ENCODE data around the gene C9orf50.

The C9orf50 gene

GRCh38 chr9:129644902-129645301, 24.0 kb upstream of the C9orf50 start:
- Histone ChIP-seq H2BK12ac (ENCODE audit: low read length) (no peak overlapping the region), H3K79me1 (ENCODE audit: low read depth, low read length) (peaks cover 15% of the 10 kb centered on the region), H4K8ac (ENCODE audit: low read depth, low read length) (no peak overlapping the region), H2AK5ac (ENCODE audit: low read depth, low read length) (peak overlapping the region; percentile 78), H2BK120ac (ENCODE audit: low read depth, low read length) (no peak overlapping the region), H3K4me2 (ENCODE audit: insufficient read depth, low read length, poor library complexity, severe bottlenecking) (no peak overlapping the region), H3K4ac (ENCODE audit: low read length) (peak overlapping the region; percentile 30), H2AFZ (ENCODE audit: low read length) (peak overlapping the region; percentile 40), H3K23ac (ENCODE audit: low read depth, low read length, poor library complexity) (no peak overlapping the region), H3K14ac (ENCODE audit: low read length) (no peak overlapping the region), H2BK5ac (ENCODE audit: low read length) (no peak overlapping the region), H3K18ac (ENCODE audit: low read length) (peak overlapping the region; percentile 48), H3K4me1 (ENCODE audit: control insufficient read depth in 2 of 2, insufficient read depth in 1 of 2, low read depth in 1 of 2, low read length in 2 of 2) (peaks cover 11 to 22% of the 10 kb centered on the region in 2 donors), H3K27ac (replicated peaks; ENCODE audit: low read length) (no peak overlapping the region), H2BK15ac (ENCODE audit: low read length) (peak overlapping the region; percentile 18), H3K9ac (ENCODE audit: low read depth, low read length, poor library complexity) (no peak overlapping the region), H3K9me3 (replicated peaks in 1 of 2; ENCODE audit: control insufficient read depth in 2 of 2, insufficient read depth in 1 of 2, low read depth in 1 of 2, low read length in 2 of 2) (no peaks in the 10 kb centered on the region), H3K27me3 (ENCODE audit: control insufficient read depth in 3 of 3, insufficient read depth in 3 of 3, low read depth in 1 of 3, low read length in 3 of 3) (peaks cover 0 to 4% (median 0%) of the 10 kb centered on the region in 3 experiments), H4K91ac (ENCODE audit: low read depth, low read length, poor library complexity) (no peak overlapping the region), H3K36me3 (replicated peaks in 1 of 2; ENCODE audit: control insufficient read depth in 2 of 2, insufficient read depth in 2 of 2, low read length in 2 of 2) (peaks cover 0 to under 1% of the 10 kb centered on the region in 2 donors), H3K4me3 (ENCODE audit: low read length in 2 of 2) (no peak overlapping the region)
- WGBS, 2 donors (ENCODE audit: extremely low coverage in 2 of 2, insufficient read length in 2 of 2, insufficient replicate concordance in 1 of 2), result no CpG with 5 or more reads among the region's 17 CpGs
- no peak for DNase-seq (ENCODE audit: low spot score)

- no peak overlapping the region for H2BK15ac ChIP-seq (ENCODE audit: low read length)
- no peak overlapping the region for H4K91ac ChIP-seq (ENCODE audit: low read depth, low read length, poor library complexity)
- DNase-seq (ENCODE audit: low spot score), result no peak
- H3K14ac ChIP-seq (ENCODE audit: low read length), result no peak overlapping the region
- H3K4me1 ChIP-seq (ENCODE audit: control insufficient read depth in 2 of 2, insufficient read depth in 1 of 2, low read depth in 1 of 2, low read length in 2 of 2), result peaks cover 11 to 20% of the 10 kb centered on the region in 2 donors
- no CpG with 5 or more reads among the region's 11 CpGs for WGBS, 2 donors (ENCODE audit: extremely low coverage in 2 of 2, insufficient read length in 2 of 2, insufficient replicate concordance in 1 of 2)
- no peak overlapping the region for H2BK120ac ChIP-seq (ENCODE audit: low read depth, low read length)
- no peak overlapping the region for H3K4me3 ChIP-seq (ENCODE audit: low read length in 2 of 2)
- H3K18ac ChIP-seq (ENCODE audit: low read length), result no peak overlapping the region
- H3K9ac ChIP-seq (ENCODE audit: low read depth, low read length, poor library complexity), result no peak overlapping the region
- H3K4ac ChIP-seq (ENCODE audit: low read length), result no peak overlapping the region
- no peak overlapping the region for H3K4me2 ChIP-seq (ENCODE audit: insufficient read depth, low read length, poor library complexity, severe bottlenecking)
- H3K79me1 ChIP-seq (ENCODE audit: low read depth, low read length), result peaks cover 18% of the 10 kb centered on the region
- H3K27me3 ChIP-seq (ENCODE audit: control insufficient read depth in 3 of 3, insufficient read depth in 3 of 3, low read depth in 1 of 3, low read length in 3 of 3), result no peaks in the 10 kb centered on the region
- no peak overlapping the region for H3K27ac ChIP-seq (replicated peaks; ENCODE audit: low read length)
- peak overlapping the region; percentile 40 for H2AFZ ChIP-seq (ENCODE audit: low read length)
- H2AK5ac ChIP-seq (ENCODE audit: low read depth, low read length), result peak overlapping the region; percentile 78
- no peaks in the 10 kb centered on the region for H3K9me3 ChIP-seq (replicated peaks in 1 of 2; ENCODE audit: control insufficient read depth in 2 of 2, insufficient read depth in 1 of 2, low read depth in 1 of 2, low read length in 2 of 2)
- no peak overlapping the region for H4K8ac ChIP-seq (ENCODE audit: low read depth, low read length)
- H2BK12ac ChIP-seq (ENCODE audit: low read length), result no peak overlapping the region
- peaks cover 3 to 6% of the 10 kb centered on the region in 2 donors for H3K36me3 ChIP-seq (replicated peaks in 1 of 2; ENCODE audit: control insufficient read depth in 2 of 2, insufficient read depth in 2 of 2, low read length in 2 of 2)
- H3K23ac ChIP-seq (ENCODE audit: low read depth, low read length, poor library complexity), result no peak overlapping the region
- no peak overlapping the region for H2BK5ac ChIP-seq (ENCODE audit: low read length)
These were observed 23.5 kb upstream of the C9orf50 start for GRCh38 chr9:129644365-129644764.

GRCh38 chr9:129643706-129644105, 22.8 kb upstream of the C9orf50 start:
- no peaks in the 10 kb centered on the region for H3K9me3 ChIP-seq (replicated peaks in 1 of 2; ENCODE audit: control insufficient read depth in 2 of 2, insufficient read depth in 1 of 2, low read depth in 1 of 2, low read length in 2 of 2)
- no peak overlapping the region for H3K18ac ChIP-seq (ENCODE audit: low read length)
- peaks cover 9 to 13% of the 10 kb centered on the region in 2 donors for H3K36me3 ChIP-seq (replicated peaks in 1 of 2; ENCODE audit: control insufficient read depth in 2 of 2, insufficient read depth in 2 of 2, low read length in 2 of 2)
- WGBS, 2 donors (ENCODE audit: extremely low coverage in 2 of 2, insufficient read length in 2 of 2, insufficient replicate concordance in 1 of 2), result no CpG with 5 or more reads among the region's 10 CpGs
- H3K23ac ChIP-seq (ENCODE audit: low read depth, low read length, poor library complexity), result no peak overlapping the region
- H2AFZ ChIP-seq (ENCODE audit: low read length), result no peak overlapping the region
- no peak overlapping the region for H2BK120ac ChIP-seq (ENCODE audit: low read depth, low read length)
- no peak overlapping the region for H2AK5ac ChIP-seq (ENCODE audit: low read depth, low read length)
- DNase-seq (ENCODE audit: low spot score), result no peak
- H2BK5ac ChIP-seq (ENCODE audit: low read length), result no peak overlapping the region
- no peak overlapping the region for H2BK12ac ChIP-seq (ENCODE audit: low read length)
- H3K27ac ChIP-seq (replicated peaks; ENCODE audit: low read length), result no peak overlapping the region
- no peak overlapping the region for H3K4ac ChIP-seq (ENCODE audit: low read length)
- no peak overlapping the region for H4K91ac ChIP-seq (ENCODE audit: low read depth, low read length, poor library complexity)
- no peaks in the 10 kb centered on the region for H3K27me3 ChIP-seq (ENCODE audit: control insufficient read depth in 3 of 3, insufficient read depth in 3 of 3, low read depth in 1 of 3, low read length in 3 of 3)
- no peak overlapping the region for H3K4me2 ChIP-seq (ENCODE audit: insufficient read depth, low read length, poor library complexity, severe bottlenecking)
- peaks cover 11 to 19% of the 10 kb centered on the region in 2 donors for H3K4me1 ChIP-seq (ENCODE audit: control insufficient read depth in 2 of 2, insufficient read depth in 1 of 2, low read depth in 1 of 2, low read length in 2 of 2)
- H3K4me3 ChIP-seq (ENCODE audit: low read length in 2 of 2), result no peak overlapping the region
- H2BK15ac ChIP-seq (ENCODE audit: low read length), result no peak overlapping the region
- H4K8ac ChIP-seq (ENCODE audit: low read depth, low read length), result no peak overlapping the region
- no peak overlapping the region for H3K14ac ChIP-seq (ENCODE audit: low read length)
- H3K9ac ChIP-seq (ENCODE audit: low read depth, low read length, poor library complexity), result no peak overlapping the region
- peaks cover 18% of the 10 kb centered on the region for H3K79me1 ChIP-seq (ENCODE audit: low read depth, low read length)

- Histone ChIP-seq H3K27ac (replicated peaks; ENCODE audit: low read length) (peak within 1 kb of the TSS; percentile 49), H2BK120ac (ENCODE audit: low read depth, low read length) (peak within 1 kb of the TSS; percentile 76), H3K4me3 (ENCODE audit: low read length in 2 of 2) (peak within 1 kb of the TSS; percentile 95 to 98), H2AK5ac (ENCODE audit: low read depth, low read length) (peak within 1 kb of the TSS; percentile 88), H3K4me2 (ENCODE audit: insufficient read depth, low read length, poor library complexity, severe bottlenecking) (peak within 1 kb of the TSS; percentile 89), H2AFZ (ENCODE audit: low read length) (peak within 1 kb of the TSS; percentile 96), H2BK15ac (ENCODE audit: low read length) (no peak within 1 kb of the TSS), H4K91ac (ENCODE audit: low read depth, low read length, poor library complexity) (no peak within 1 kb of the TSS), H2BK5ac (ENCODE audit: low read length) (no peak within 1 kb of the TSS), H3K27me3 (ENCODE audit: control insufficient read depth in 3 of 3, insufficient read depth in 3 of 3, low read depth in 1 of 3, low read length in 3 of 3) (no peaks in the 10 kb centered on the region), H3K23ac (ENCODE audit: low read depth, low read length, poor library complexity) (peak within 1 kb of the TSS; percentile 80), H3K4ac (ENCODE audit: low read length) (no peak within 1 kb of the TSS), H2BK12ac (ENCODE audit: low read length) (no peak within 1 kb of the TSS), H3K36me3 (replicated peaks in 1 of 2; ENCODE audit: control insufficient read depth in 2 of 2, insufficient read depth in 2 of 2, low read length in 2 of 2) (peaks cover 25 to 30% of the 10 kb centered on the region in 2 donors), H3K79me1 (ENCODE audit: low read depth, low read length) (peaks cover 20% of the 10 kb centered on the region), H3K14ac (ENCODE audit: low read length) (peak within 1 kb of the TSS; percentile 38), H4K8ac (ENCODE audit: low read depth, low read length) (no peak within 1 kb of the TSS), H3K9ac (ENCODE audit: low read depth, low read length, poor library complexity) (peak within 1 kb of the TSS; percentile 95), H3K4me1 (ENCODE audit: control insufficient read depth in 2 of 2, insufficient read depth in 1 of 2, low read depth in 1 of 2, low read length in 2 of 2) (peaks cover 11% of the 10 kb centered on the region in 2 donors), H3K9me3 (replicated peaks in 1 of 2; ENCODE audit: control insufficient read depth in 2 of 2, insufficient read depth in 1 of 2, low read depth in 1 of 2, low read length in 2 of 2) (no peaks in the 10 kb centered on the region), H3K18ac (ENCODE audit: low read length) (peak within 1 kb of the TSS; percentile 78)
- WGBS, 2 donors (ENCODE audit: extremely low coverage in 2 of 2, insufficient read length in 2 of 2, insufficient replicate concordance in 1 of 2), result no CpG with 5 or more reads among the region's 93 CpGs
- DNase-seq (ENCODE audit: low spot score), result peak; percentile 99
These were observed 21.1 kb upstream of the C9orf50 start, which contains the start of gene ASB6 for GRCh38 chr9:129641750-129642585. Gene ASB6 (minus strand): TSS chr9:129642151. CDS start chr9:129641999, 152 bp downstream.
